ENCODE data around the gene URM1. TPM values are rescaled to one million over a fixed set of nuclear protein-coding genes. Genes with fewer than 3 reads are reported as not detected.

The URM1 gene
- total RNA-seq, 1 donor from 2014 or later: 55.7 TPM

- no peak for DNase-seq (ENCODE audit: low spot score)
These were observed 26.1 kb upstream of the URM1 start for GRCh38 chr9:128344931-128345605.

GRCh38 chr9:128349125-128349524 is 22.0 kb upstream of the URM1 start:
- no peak for DNase-seq (ENCODE audit: low spot score)

- DNase-seq (ENCODE audit: low spot score): no peak
These were observed 21.4 kb upstream of the URM1 start for GRCh38 chr9:128349772-128350171.

DNA sequence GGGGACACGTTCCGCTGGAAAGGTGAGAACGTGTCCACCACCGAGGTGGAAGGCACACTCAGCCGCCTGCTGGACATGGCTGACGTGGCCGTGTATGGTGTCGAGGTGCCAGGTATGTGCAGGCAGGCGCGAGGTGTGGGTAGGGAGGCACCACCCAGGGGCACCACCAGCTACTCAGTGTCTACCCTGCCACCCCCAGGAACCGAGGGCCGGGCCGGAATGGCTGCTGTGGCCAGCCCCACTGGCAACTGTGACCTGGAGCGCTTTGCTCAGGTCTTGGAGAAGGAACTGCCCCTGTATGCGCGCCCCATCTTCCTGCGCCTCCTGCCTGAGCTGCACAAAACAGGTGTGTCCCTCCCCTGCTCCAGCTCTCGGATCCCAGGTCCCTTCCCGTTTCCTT is 15.7 kb upstream of the URM1 start:
- DNase-seq (ENCODE audit: low spot score): no peak

DNA sequence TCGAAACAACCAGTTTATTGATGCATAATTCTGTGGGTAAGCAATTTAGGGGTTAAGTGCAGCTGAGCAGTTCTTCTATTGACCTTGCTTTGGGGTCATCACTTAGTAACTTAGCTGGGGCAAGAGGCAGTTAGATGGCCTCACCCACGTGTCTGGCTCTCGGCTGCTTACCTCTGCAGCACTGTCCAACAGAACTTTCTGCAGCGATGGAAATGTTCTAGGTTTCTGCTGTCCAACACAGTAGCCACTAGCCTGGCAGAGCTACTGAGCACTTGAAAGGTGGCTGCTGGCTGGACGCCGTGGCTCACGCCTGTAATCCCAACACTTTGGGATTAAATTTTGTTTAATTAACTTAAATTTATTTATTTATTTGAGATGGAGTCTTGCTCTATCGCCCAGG is 13.1 kb upstream of the URM1 start:
- DNase-seq (ENCODE audit: low spot score): no peak

GRCh38 chr9:128358861-128359260 is 12.3 kb upstream of the URM1 start:
- DNase-seq (ENCODE audit: low spot score): no peak

DNA sequence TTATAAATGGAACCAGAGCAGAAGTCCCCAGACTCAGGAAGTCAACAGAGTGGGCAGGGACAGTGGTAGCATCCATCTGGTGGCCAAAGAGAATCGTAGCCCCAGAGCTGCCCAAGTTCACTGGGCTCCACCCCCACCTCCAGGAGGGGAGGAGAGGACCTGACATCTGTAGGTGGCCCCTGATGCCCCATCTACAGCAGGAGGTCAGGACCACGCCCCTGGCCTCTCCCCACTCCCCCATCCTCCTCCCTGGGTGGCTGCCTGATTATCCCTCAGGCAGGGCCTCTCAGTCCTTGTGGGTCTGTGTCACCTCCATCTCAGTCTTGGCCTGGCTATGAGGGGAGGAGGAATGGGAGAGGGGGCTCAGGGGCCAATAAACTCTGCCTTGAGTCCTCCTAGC is 10.3 kb upstream of the URM1 start:
- no peak for DNase-seq (ENCODE audit: low spot score)

DNA sequence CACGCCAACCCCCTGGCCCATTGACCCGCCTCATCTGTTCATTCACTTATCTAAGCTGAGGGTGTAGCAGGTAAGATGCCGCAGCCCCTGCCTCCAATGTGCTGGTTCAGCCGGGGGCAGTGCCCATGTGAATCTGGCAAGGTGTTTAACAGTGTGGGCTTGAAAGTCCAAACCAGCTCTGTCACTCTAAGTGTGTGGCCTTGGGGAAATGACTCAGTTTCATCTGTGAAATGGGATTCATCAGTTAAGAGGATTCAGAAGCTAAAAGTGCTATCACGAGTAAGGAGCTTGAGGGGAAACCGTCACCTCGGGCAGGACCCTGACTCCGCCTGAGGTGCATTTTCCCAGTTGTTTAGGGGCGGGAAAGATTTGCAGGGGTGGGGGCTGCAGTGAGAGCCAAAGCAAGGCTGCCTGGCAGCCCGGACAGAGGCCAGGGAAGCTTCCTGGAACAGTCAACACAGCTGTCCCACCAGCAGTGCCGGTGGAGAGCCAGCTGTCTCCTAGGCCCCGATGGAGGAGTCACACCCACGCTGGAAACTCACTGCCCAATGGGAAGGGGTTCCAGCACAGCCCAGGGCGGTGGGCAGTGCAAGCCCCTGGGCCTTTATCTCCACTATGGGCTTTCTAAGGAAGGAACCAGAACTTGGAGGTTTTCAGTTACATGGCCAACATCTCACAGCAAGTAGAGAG is 9.7 kb upstream of the URM1 start:
- no peak for DNase-seq (ENCODE audit: low spot score)

DNA sequence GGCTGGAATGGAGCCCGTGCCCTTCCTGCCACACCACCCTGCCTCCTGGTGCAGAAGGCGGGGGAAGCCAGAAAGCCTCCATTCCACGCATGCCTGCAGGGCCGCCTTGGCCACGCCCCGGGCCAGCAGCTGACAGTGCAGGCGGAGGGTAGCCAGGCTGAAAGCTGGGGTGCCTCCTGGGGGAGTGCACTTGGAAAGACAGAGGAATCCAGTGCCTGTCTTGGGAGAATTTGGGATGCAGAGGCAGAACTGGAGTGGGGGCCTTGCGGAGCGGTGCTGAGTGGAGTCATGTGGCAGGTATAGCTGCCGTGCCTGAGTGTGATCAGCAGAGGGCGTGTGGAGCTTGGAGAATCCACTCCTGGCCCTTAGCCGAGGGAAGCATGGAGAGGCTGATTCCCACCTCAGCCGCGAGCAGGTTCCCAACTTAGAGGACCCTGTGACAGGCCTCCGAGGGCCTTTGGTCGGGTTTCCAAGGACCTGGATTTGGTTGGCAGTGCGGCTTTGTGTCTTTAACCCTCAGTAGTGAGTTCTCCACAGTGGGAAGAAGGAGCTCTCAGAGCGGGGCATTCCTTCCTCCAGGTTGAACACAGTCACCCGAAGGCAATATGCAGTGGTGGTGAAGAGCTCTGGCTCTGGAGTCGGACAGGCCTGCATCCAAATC is 9.1 kb upstream of the URM1 start:
- peak; percentile 92 for DNase-seq (ENCODE audit: low spot score)

DNA sequence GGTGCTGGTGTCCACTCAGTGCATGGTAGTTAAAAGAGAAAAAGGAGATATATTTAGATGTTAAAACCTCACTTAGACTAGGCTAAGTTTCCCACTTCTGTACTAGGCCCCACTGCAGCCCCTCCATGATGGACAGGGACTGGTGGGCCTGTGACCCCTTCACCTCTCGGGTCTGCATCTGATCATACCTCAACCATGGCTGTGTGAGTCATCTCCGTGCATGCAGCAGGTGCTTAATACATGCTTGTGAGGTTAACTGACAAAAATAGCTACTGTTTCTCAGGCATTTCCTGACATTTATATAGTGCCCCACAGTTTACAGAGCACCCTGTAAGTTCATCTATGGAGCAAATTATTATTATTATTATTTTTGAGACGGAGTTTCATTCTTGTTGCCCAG is 8.4 kb upstream of the URM1 start:
- DNase-seq (ENCODE audit: low spot score): no peak

- no peak for DNase-seq (ENCODE audit: low spot score)
These were observed 5.6 kb upstream of the URM1 start for GRCh38 chr9:128365525-128365924.

DNA sequence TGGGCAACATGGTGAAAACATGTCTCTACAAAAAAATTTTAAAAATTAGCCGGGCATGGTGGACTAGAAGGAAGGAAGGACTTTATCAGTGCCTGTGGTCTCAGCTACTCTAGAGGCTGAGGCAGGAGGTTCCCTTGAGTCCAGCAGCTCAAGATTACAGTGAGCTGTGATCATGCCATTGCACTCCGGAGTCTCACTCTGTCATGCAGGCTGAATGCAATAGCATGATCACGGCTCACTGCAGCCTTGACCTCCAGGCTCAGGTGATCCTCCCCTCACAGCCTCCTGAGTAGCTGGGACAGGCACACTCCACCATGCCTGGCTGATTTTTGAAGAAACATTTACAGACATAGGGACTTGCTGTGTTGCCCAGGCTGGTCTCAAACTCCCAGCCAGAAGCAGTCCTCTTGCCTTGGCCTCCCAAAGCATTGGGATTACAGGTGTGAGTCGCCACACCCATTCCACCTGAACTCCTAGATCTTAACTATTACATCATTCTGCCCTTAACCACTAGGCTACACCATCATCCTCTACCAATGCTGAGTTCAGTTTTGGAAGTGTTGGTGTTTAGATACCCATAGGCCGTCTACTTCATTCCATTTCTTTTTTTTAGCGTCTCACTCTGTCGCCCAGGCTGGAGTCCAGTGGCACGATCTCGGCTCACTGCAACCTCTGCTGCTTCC is 2.0 kb upstream of the URM1 start:
- no peak for DNase-seq (ENCODE audit: low spot score)

DNA sequence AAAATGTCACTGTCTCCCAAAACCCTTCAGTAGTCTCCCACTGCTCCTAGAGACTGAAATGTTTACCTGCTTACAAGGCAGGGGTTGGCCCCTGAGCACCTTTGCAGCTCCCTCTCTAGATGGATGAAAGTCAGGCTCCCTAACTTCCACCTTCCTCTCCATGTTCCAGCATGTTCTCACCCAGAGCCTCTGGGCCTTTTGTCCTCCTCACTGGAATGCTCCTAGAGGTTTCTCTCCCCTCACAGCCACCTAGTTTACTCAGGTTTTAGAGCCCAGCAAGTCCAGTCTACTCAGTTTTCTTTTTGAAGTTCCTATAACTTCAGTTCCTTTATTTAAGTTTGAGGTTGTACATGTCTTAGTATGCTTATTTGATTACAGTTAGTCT is 815 bp upstream of the URM1 start:
- no peak for DNase-seq (ENCODE audit: low spot score)

GRCh38 chr9:128371630-128372117 is 500 bp downstream of the URM1 start:
- DNase-seq (ENCODE audit: low spot score): no peak

DNA sequence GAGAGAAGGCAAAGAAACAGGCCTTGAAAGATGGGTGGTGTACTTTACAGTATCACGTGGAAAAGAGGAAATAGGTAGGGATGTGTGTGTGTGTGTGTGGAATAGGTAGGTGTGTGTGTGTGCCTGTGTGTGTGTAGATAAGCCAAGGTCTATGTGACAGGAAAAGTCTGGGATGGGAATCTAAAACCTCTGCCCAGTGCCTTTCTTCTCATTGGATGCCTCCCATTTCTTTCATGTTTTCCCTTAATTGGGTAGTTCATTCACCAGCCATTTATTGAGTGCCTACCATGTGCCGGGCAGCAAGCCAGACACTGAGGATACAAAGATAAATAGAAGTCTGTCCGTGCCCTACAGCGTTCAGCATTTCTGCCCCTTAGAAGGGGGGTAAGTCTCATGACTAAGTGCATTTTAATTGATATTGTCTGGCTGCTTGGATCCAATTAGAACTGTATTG is 1.0 kb downstream of the URM1 start:
- no peak for DNase-seq (ENCODE audit: low spot score)

DNA sequence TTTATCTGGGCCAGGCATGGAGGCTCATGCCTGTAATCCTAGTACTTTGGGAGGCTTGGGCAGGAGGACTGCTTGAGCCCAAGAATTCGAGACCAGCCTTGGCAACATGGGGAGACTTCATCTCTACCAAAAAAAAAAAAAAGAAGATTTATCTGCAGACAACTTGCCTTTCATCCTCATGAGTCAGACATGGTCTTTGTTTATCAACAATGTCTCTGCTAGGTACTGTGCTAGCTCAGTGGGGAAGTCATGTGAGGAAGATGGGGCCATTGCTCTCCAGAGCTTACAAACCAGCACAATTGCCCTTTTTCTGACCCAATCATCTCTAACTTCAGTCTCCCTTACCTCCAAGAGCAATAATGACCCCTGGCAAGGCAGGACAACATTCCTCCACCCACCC is 1.6 kb downstream of the URM1 start:
- no peak for DNase-seq (ENCODE audit: low spot score)

DNA sequence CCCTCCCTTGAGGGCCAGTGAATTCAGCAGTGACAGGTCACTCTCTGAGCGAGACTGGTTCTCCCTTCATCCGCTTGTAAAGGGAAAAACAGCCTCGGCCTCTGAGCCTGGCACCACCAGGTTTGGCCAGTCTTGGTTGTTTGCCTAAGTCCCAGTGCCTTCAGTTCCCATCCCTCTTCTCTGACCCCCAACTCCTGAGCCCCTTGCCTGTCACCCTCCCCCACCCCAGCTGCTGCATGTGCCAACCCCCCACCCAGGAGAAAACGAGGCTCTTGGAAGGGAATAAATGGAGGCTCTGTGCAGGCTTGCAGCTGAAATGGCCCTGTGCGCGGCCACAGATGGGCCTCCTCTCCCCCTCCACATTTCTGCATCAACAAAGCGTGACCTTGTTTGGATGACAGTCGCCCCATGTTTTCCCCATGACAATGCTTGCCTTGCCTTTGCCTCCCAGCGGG is 3.1 kb downstream of the URM1 start:
- DNase-seq (ENCODE audit: low spot score): no peak

DNA sequence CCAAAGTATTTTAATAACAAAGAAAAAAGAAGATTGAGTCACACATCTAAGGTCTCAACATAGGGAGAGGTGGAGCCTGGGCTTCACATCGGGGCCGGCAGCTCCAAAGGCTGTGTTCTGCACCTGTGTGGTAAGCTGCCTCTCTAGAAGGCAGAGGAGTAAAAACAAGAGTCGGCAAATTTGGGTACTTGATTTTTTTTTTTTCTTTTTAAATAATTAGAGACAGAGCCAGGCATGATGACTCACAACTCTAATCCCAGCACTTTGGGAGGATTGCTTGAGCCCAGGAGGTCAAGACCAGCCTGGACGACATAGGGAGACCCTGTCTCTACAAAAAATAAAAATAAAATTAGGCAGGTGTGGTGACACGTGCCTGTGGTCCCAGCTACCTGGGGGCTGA is 4.7 kb downstream of the URM1 start:
- DNase-seq (ENCODE audit: low spot score): no peak

GRCh38 chr9:128382261-128382660 is 11.1 kb downstream of the URM1 start:
- no peak for DNase-seq (ENCODE audit: low spot score)

- no peak for DNase-seq (ENCODE audit: low spot score)
These were observed 12.0 kb downstream of the URM1 start for GRCh38 chr9:128383007-128383753.

- no peak for DNase-seq (ENCODE audit: low spot score)
These were observed 12.6 kb downstream of the URM1 start for GRCh38 chr9:128383791-128384190.

Data from mesenteric fat pad (tissue), 1 donor.